Activated T-helper 9 cell treated with anti-CD3 and anti-CD28 coated beads, Interleukin-2, amount 50 U/mL, for 16 hours (primary cell): ENCODE data around the gene OR13A1.
"Not testable (repeated sequence)": the region's sequence is repeated elsewhere in the genome, so short reads cannot be mapped to it uniquely, and the experiment has no call there.

Source experiments
- DNase-seq: peaks from one replicate; pipeline ENCODE4 v3.0.0-alpha.2; 2020; ENCODE audit warnings: low read depth

The OR13A1 gene

DNA sequence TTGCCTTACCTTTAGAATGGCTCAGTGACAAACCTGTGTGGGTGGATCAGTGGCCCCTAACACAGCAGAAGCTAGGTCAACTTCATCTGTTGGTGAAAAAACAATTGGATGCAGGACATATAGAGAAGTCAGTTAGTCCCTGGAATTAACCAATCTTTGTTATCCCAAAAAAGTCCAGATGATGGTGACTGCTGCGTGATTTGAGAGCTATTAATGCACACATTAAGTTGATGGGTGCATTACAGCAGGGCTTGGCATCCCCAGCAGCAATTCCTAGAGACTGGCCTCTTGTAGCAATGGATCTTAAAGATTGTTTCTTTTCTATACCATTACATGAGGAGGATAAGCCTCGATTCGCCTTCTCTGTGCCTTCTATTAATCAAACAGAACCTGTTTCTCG, 33.3 kb downstream of the OR13A1 start:
- no peak for DNase-seq

DNA sequence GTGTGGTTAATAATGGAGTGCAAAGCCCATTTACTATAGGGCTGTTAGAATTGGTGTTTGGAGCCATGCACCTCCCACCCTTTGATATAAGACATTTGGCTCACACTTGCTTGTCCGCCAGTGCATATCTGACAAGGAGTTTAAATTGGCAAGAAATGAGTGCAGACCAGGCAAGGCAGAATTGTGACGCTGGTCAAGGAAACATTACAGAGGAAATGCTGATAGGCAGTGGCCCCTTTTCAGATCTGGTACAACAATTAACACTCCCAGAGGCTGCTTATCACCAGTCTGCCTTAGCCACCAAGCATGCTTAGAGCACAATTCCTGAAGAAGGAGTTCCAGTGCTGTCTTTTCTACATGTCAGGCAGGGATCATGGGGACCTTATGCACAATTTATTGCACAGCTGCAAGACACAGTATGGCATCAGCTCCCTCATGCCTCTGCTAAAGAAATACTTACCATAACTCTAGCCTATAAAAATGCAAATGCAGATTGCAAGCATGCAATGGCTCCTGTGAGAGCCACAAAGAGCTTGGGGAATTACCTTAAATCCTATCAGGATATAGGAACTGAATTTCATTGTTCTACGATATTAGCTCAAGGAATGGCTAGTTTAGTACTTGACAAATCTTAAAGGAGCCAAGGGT, 35.2 kb downstream of the OR13A1 start:
- no peak for DNase-seq

DNA sequence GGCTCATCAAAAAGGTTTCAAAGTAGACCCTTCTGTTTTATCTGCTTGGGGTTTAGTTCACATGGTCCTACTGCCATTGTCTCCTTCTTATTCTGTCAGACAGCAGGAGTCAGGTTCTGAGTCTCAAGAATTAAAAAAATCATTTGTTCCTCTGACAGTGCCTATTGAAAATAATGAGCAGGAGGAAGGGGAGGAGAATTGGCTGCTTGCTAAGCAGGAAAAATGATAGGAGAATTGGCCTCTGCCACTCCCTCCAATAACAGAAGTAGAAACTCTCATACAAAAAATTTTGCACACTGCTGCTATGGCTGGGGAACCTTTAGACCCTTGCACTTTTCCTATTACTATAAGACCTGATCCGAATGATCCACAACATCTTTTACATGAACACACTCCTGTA, 35.7 kb downstream of the OR13A1 start:
- DNase-seq: no peak

DNA sequence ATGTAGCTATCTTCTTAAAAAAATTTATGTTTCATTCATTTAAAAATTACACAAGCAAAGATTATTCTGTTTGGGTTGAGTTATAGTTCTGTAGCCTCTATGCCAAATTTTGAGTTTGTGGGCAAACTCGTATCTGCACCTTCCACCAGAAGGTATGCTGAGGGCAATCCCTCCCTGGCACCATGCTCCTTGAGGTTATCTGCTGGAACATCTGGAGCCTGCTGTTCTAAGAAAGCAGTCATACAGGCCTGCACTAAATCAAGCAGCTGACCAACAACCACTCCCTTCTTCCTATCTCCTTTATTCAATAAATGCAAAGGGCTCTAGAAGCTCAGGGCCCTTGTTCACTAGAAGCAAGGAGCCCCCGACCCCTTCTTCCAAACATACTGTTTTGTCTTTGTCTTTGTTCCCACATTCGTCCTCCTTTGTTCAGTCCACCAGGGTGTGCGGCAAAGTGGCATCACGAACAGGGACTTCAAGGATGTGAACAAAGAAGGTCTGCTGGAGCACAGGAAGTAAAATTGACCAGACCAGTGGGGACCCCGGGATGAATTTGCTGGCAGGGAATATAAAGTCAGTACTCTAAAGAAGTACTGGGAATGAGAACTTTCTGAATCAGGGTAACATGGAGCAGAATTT, 36.4 kb downstream of the OR13A1 start:
- no peak for DNase-seq

DNA sequence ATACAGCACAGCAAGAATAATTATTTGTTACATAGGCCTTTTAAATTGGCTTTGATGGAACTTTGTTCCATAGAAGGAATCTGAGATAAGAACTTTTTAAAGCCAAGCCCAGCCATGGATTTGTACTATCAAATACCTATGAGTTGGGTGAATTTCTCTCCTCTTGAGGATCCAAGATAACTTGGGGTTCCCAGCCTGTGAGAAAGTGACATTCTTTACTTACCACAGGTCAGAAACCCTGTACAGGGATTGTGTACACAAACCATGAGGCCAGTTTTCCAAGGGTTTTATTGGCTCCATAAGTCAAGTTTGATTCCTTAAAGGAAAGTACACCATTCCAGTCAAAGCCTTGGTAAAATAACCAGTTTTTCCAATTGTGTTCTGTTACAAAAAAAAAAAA, 39.3 kb downstream of the OR13A1 start:
- not testable (repeated sequence) for DNase-seq

DNA sequence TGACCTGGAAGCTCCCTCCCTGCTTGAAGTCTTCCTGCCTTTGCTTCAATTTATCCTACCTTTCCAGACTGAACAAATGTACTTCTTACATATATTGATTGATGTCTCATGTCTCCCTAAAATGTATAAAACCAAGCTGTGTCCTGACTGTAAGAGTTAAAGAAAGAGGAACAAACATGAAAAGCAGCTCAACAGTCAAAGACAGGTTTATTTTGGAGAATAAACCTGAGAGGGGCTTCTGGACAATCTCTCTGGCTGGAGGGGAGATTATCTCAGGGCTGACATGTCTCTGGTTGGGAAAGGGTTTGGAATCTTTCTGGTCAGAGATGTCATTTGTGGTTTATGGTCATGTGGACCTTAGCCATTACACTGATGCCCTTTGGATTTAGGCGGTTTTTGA, 41.0 kb downstream of the OR13A1 start:
- DNase-seq: no peak

DNA sequence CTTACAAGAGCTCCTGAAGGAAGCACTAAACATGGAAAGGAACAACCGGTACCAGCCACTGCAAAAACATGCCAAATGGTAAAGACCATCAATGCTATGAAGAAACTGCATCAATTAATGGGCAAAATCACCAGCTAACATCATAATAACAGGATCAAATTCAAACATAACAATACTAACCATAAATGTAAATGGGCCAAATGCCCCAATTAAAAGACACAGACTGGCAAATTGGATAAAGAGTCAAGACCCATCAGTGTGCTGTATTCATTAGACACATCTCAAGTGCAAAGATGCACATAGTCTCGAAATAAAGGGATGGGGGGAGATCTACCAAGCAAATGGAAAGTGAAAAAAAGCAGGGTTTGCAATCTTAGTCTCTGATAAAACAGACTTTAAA, 47.6 kb downstream of the OR13A1 start:
- not testable (repeated sequence) for DNase-seq

DNA sequence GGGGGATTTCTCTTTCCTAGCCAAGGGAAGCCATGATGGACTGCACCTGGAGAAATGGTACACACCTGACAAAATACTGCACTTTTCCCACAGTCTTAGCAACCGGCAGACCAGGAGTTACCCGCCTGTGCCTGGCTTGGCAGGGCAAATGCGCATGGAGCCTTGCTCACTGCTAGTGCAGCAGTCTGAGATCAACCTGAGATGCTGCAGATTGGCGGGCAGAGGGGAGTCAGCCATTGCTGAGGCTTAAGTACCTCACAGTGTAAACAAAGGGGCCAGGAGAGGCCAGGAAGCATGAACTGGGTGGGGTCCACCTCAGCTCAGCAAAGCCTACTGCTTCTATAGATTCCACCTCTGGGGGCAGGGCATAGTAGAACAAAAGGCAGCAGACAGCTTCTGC, 49.4 kb downstream of the OR13A1 start:
- DNase-seq: no peak

DNA sequence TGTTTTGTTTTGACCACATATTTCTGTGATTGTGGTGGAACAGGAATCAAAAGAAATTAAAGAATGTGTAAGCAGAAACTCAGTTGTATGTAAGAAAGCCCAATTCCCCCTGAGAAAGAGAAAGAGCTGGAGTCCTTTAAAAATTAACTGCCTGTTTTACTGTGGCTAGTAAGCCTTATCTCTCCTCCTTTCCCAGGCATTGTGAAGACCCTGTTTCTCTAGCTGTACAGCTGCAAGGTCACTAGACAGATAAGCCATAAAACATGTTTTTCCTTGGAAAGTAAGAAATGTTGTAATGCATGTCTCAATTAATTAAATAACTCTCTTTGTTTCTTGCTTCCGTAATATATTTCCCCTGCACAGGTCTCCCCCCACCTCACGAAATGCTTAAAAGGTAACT, 53.5 kb downstream of the OR13A1 start:
- DNase-seq: no peak

DNA sequence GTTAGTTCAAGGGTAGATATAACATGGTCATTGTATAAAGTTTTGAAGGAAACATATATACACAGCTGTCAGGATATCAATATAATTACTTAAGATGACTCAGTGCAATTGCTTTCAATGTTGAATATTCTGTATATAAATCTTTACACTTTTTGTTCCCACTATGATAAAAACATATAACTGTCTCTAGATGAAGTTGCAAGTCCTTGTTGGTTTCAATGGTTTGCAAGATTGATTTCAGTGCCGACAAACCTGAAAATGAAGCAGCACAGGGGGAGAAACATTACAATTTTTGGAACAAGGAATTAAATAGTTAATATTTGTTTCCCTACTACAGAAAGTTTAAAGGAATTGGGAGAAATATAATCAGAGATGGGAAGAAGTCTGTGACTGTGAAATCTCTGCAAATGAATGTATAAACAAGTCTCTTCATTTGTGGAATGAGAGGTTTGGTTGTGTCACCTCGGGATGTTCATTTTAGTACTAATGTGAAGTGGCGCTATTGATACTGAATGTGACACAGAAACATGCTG, 54.1 kb downstream of the OR13A1 start:
- no peak for DNase-seq

DNA sequence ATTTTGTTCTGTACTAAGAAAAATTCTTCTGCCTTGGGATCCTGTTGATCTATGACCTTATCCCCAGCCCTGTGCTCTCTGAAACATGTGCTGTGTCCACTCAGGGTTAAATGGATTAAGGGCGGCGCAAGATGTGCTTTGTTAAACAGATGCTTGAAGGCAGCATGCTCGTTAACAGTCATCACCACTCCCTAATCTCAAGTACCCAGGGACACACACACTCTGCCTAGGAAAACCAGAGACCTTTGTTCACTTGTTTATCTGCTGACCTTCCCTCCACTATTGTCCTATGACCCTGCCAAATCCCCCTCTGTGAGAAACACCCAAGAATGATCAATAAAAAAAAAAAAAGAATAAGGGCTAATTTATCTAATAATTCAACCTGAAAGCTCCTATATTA, 54.8 kb downstream of the OR13A1 start:
- DNase-seq: not testable (repeated sequence)

DNA sequence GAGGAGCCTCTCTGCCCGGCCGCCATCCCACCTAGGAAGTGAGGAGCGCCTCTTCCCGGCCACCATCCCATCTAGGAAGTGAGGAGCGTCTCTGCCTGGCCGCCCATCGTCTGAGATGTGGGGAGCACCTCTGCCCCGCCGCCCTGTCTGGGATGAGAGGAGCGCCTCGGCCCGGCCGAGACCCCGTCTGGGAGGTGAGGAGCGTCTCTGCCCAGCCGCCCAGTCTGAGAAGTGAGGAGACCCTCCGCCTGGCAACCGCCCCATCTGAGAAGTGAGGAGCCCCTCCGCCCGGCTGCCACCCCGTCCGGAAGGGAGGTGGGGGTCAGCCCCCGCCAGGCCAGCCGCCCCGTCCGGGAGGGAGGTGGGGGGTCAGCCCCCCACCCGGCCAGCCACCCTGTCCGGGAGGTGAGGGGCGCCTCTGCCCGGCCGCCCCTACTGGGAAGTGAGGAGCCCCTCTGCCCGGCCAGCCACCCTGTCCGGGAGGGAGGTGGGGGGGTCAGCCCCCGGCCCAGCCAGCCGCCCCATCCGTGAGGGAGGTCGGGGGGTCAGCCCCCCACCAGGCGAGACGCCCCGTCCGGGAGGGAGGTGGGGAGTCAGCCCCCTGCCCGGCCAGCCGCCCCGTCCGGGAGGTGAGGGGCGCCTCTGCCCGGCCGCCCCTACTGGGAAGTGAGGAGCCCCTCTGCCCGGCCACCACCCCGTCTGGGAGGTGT, 55.5 kb downstream of the OR13A1 start:
- DNase-seq: not testable (repeated sequence)

DNA sequence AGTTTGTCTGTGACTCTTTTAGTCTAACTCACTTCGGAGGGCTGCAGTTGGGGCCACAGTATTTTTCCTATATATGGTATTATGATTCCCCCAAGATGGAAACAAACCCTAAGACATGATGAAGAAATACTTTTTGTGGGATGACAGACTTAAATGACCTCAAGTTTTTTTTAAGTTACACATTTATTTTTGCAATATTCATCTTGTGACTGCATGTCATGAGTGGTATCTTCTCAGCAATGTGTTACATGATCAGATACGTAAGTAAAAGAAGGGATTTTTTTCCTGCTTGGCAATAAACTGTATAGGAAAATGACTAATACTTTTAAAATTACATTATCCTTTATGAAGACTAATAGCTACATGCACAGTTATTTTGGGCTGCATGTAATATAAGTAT, 57.8 kb downstream of the OR13A1 start:
- DNase-seq: no peak

DNA sequence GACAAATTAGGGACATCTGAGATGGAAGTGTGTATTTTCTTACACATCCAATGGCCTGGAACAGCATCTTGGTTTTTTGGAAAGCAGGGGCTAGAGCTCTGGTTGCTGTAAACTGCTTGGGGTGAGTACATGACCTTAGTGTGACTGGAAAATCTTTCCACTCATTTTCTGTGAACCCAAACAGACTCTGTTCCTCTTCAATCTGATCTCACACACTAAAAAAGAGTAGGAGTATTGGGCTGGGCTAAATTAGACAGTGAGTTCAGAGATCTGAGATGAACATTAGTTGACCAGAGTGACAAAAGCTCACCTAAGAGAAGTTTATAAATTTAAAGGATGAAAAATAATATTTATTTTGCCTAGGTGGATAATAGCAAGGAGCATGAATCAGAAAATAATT, 59.2 kb downstream of the OR13A1 start:
- no peak for DNase-seq

DNA sequence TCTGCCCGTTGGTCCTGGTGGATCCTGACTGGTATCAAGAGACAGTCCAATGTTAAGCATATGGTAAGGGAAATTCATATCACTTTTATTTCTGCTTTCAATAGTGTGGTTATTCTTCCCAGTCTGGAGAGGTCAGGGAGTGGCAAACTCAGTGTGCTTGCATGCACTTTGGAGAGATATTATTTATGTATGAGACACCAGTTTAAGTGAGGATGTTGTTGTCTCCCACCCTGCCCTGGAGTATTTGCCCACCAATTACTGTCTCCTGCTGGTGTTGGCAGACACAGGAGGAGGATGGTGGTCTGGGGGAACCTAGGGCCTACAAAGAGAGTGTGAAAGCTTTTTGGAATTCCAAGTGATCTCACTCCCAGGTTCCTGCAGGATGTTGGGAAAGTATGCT, 59.7 kb downstream of the OR13A1 start:
- DNase-seq: no peak

DNA sequence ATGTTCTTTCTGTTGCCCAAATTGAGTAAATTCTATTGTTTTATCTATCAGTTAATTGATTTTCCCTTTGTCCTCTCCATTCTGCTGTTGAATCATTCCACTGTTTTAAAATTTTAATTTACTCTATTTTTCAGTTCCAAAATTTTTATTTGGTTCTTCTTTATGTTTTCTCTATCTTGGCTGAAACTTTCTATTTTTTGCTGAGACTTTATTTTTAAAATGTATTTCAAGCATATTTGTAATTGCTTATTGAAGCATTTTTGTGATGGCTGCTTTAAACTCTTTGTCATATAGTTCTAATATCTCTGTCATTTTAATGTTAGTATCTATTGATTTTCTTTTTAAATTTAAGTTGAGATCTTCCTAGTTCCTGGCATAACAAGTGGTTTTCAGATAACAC, 60.5 kb downstream of the OR13A1 start:
- no peak for DNase-seq

DNA sequence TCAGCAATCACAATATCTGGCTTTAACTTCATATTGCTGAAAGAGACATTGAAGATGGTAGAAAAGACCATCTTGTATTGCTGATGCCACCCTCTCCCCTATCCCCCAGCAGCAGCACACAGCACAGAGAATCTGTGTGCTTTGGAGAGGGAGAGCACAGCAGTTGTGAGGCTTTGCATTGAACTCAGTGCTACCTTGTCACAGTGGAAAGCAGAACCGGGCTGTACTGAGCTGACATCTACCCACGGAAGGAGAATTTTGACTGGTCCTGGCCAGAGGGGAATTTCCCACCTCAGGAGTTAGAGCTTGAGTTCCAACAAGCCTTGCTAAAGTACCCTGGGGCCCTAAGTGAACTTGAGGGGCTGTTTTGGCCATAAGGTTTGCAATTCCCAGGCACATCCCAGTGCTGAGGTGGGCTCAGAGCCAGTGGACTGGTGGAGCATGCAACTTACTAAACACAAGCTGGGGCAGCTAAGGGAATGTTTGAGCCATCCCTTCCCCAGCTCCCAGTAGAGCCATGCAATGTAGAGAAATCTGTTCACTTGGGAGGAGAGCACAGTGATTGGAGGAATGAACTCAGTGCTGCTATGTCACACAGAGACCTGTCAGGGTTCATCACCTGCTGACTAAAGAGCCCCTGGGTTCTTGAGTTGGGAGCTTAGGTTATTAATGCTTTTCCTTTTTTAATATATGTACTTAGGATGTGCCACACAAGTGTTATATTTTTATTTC, 62.1 kb downstream of the OR13A1 start:
- DNase-seq: no peak
